A549 (cell line): ENCODE measurements around the gene PPP1R15A. TPM values are rescaled to one million over a fixed set of nuclear protein-coding genes. Genes with fewer than 3 reads are reported as not detected.
A peak's percentile ranks its signal among the peaks of the same experiment; 100 is the strongest.
"Not testable (repeated sequence)": the region's sequence is repeated elsewhere in the genome, so short reads cannot be mapped to it uniquely, and the experiment has no call there.

Experiments
- ATAC-seq, 2 experiments: fragments of 200-7000 bp in 1 of 2; fragments of >200 bp in 1 of 2; cut with Nextera tagmentation in 1 of 2; cut with Tn5 transposase in 1 of 2; 3 replicates each; pipeline versions ENCODE4 v1.8.0 to v1.9.1; 2018 to 2020; ENCODE audit warnings: mild to moderate bottlenecking in 1 of 2, moderate library complexity in 1 of 2
- CTCF ChIA-PET: fragments of 300-600 bp; sonication (Branson Sonifier 250); formaldehyde crosslinking; extraction: SDS; loops from one replicate; lab custom pipeline; 2021; ENCODE audit warnings: antibody characterized with exemption, inconsistent platforms; lab: Yijun Ruan, JAX
- POLR2A ChIA-PET: fragments of 350-600 bp; formaldehyde crosslinking; extraction: SDS; loops from one replicate; lab custom pipeline; 2021; ENCODE audit warnings: antibody characterized with exemption, inconsistent platforms; lab: Yijun Ruan, JAX
- DNase-seq, 2 experiments: peaks; one replicate each; pipeline versions ENCODE4 v3.0.0 to v3.0.0-alpha.2; 2011 to 2016; ENCODE audit warnings: low read depth in 1 of 2, low spot score in 1 of 2
- FAIRE-seq: peaks from 2 replicates; lab custom pipeline; 2011; peaks lifted over from hg19 to GRCh38; lab: Jason Lieb, UNC
- H3K27ac ChIP-seq, 2 experiments: fragments of >200 bp; sonication (Bioruptor Twin); formaldehyde crosslinking; 3 replicates each; pipeline ENCODE4 v1.5.1; 2016 to 2017
- H3K4me1 ChIP-seq: fragments of >200 bp; sonication (Bioruptor Twin); formaldehyde crosslinking; 3 replicates; pipeline ENCODE4 v1.6.1; 2016
- H3K4me2 ChIP-seq: fragments of >200 bp; sonication (Bioruptor Twin); formaldehyde crosslinking; 3 replicates; pipeline ENCODE4 v1.6.1; 2016
- H3K4me3 ChIP-seq: fragments of >200 bp; sonication (Bioruptor Twin); formaldehyde crosslinking; 3 replicates; pipeline ENCODE4 v1.5.1; 2016
- H3K9me3 ChIP-seq: fragments of >200 bp; sonication (Bioruptor Twin); formaldehyde crosslinking; 3 replicates; pipeline ENCODE4 v1.6.1; 2016
- CHD4 ChIP-seq: fragments of 200-600 bp; sonication (generic); IDR thresholded peaks from 2 replicates; pipeline ENCODE4 v1.6.1; 2016; ENCODE audit warnings: antibody characterized with exemption, mild to moderate bottlenecking, borderline replicate concordance
- EHF ChIP-seq: fragments of 250-450 bp; sonication (Bioruptor Pico); IDR thresholded peaks from 2 replicates; pipeline ENCODE4 v1.5.0; 2020; ENCODE audit warnings: mild to moderate bottlenecking
- FOXS1 ChIP-seq: fragments of 250-450 bp; sonication (Bioruptor Pico); IDR thresholded peaks from 2 replicates; pipeline ENCODE4 v1.5.0; 2020; ENCODE audit warnings: mild to moderate bottlenecking, moderate library complexity
- HDAC2 ChIP-seq: fragments of 200-600 bp; sonication (generic); IDR thresholded peaks from 2 replicates; pipeline ENCODE4 v1.6.1; 2016
- HOXB13 ChIP-seq: fragments of 250-450 bp; sonication (Bioruptor Pico); IDR thresholded peaks from 2 replicates; pipeline ENCODE4 v1.5.0; 2020; ENCODE audit warnings: low read depth, mild to moderate bottlenecking, moderate library complexity
- KDM1A ChIP-seq: fragments of 200-600 bp; sonication (generic); IDR thresholded peaks from 2 replicates; pipeline ENCODE4 v1.6.1; 2016; ENCODE audit warnings: low read depth, mild to moderate bottlenecking
- MAFK ChIP-seq: fragments of 450-650 bp; IDR thresholded peaks from 2 replicates; pipeline ENCODE4 v1.6.1; 2014; ENCODE audit not compliant: partially characterized antibody
- MAZ ChIP-seq: fragments of 150-350 bp; IDR thresholded peaks from 2 replicates; pipeline ENCODE4 v1.6.1; 2014; ENCODE audit warnings: antibody characterized with exemption, low read depth, low read length, borderline replicate concordance
- POLR2AphosphoS2 ChIP-seq: conservative IDR thresholded peaks from 2 replicates; pipeline ENCODE4 v1.6.1; 2012; ENCODE audit warnings: low read length, improper control_type of control experiment, inconsistent platforms
- RARB ChIP-seq: fragments of 250-450 bp; sonication (Bioruptor Pico); IDR thresholded peaks from 2 replicates; pipeline ENCODE4 v1.8.0; 2021; ENCODE audit warnings: mild to moderate bottlenecking, moderate library complexity
- RCOR1 ChIP-seq: fragments of 150-350 bp; IDR thresholded peaks from 2 replicates; pipeline ENCODE4 v1.6.1; 2014; ENCODE audit warnings: antibody characterized with exemption, low read length, low read depth
- SMC3 ChIP-seq: fragments of >200 bp; sonication (Bioruptor Twin); formaldehyde crosslinking; IDR thresholded peaks from 3 replicates; pipeline ENCODE4 v1.6.1; 2018; ENCODE audit warnings: inconsistent platforms
- ZNF302 ChIP-seq: fragments of 250-450 bp; sonication (Bioruptor Pico); IDR thresholded peaks from 2 replicates; pipeline ENCODE4 v1.9.0; 2021; ENCODE audit warnings: inconsistent platforms, mild to moderate bottlenecking, moderate library complexity
- ZSCAN20 ChIP-seq: fragments of 250-450 bp; sonication (Bioruptor Pico); IDR thresholded peaks from 2 replicates; pipeline ENCODE4 v1.8.0; 2022; ENCODE audit warnings: mild to moderate bottlenecking, moderate library complexity
- WGBS: methylation state at CpG from one replicate; pipeline ENCODE4 v1.1.6; 2017; ENCODE audit errors: missing lambda C conversion rate; 5-methylcytosine and 5-hydroxymethylcytosine counted together
- polyA plus RNA-seq, 4 experiments: library from polyadenylated mRNA; depleted of rRNA in 3 of 4; stranded (reverse); fragments of >200 nt; fragmentation: RNase III in 1 of 4; extraction: RNeasy Plus Mini Kit Qiagen cat#74134 plus additional on column Dnase treatment in 1 of 4; gene quantifications; 2 replicates in 3 of 4; 3 replicates in 1 of 4; pipeline ENCODE4 v1.2.3, GENCODE V29; 2011 to 2017

The PPP1R15A gene
- polyA plus RNA-seq, 2 of the 4 experiments (the other 2 are of a cell fraction), result 29.7 to 74.2 TPM

DNA sequence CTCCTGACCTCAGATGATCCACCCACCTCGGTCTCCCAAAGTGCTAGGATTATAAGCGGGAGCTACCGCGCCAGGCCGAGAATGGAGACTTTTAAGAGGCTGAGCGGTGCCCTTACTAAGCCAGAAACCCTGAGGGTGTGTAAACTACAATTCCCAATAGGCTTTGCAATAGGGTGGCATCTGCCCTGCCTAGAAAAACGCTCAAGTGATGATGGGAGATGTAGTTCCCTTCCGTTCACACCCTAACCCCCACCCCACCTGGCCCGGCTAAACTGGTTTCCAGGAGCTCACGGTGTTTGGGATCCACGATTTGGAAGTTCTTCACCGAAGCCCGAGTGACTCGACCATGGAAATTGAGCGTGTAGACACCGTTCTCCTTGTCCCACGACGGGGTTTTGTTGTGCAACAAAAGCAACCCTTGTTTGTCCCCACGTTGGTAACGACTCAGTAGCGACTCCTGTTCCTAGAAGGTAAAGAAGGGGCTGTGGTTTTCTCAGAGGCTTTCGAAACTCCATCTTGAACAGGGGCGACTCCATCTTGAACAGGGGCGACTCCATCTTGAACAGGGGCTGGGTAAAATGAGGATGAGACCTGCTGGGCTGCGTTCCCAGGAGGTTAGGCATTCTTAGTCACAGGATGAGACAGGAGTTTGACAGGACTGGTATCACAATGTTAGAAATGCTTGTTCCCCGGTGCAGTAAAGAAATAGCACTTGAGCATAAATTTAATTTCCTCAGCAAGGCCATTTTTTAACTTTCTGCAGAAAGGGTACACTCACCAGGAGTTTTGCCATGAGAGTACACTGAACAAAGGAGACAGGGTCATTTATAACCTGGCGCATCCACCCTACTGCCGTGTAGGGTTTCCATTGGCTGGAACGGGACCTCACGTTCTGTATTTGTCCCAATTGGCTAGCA is 9.8 kb downstream of the PPP1R15A start (continued):
- TF ChIP-seq ZSCAN20 (CRISPR knock-in tag) (peak; percentile 100), MAZ (no peak), RARB (CRISPR knock-in tag) (0 out of 2 replicates have a peak, but pooled peaks have one; percentile 77), SMC3 (no peak), POLR2AphosphoS2 (peak; percentile 91), EHF (CRISPR knock-in tag) (peak; percentile 97), KDM1A (no peak), RCOR1 (no peak), FOXS1 (peak; percentile 98)
- TF ChIP-seq, all 56 proteins: peak for 17

- WGBS, result 89% methylated on average over 7 of the region's 7 CpGs
- FAIRE-seq, result no peak
- TF ChIP-seq CHD4 (no peak), POLR2AphosphoS2 (0 out of 2 replicates have a peak, but pooled peaks have one; percentile 22)
- TF ChIP-seq, all 56 proteins: peak for 1
- POLR2A ChIA-PET, result interaction anchor here (0.7 kb wide), 1 partner anchor 49 kb away, joined by 3 read pairs; no protein-coding TSS in a partner anchor
- H3K4me3 ChIP-seq, result no peak overlapping the region
- H3K4me2 ChIP-seq, result no peak overlapping the region
- ATAC-seq, result peak in 1 of 2 experiments; percentile 25; a peak in 4 of 6 replicates
- H3K9me3 ChIP-seq, result no peaks in the 10 kb centered on the region
- no peaks in the 10 kb centered on the region for H3K4me1 ChIP-seq
- DNase-seq, result no peak
- no peak overlapping the region for H3K27ac ChIP-seq
- CTCF ChIA-PET, result interaction anchor here (0.7 to 4.3 kb wide), 4 partner anchors 9 to 266 kb away, joined by 4 to 25 read pairs (median 6); no protein-coding TSS in a partner anchor
Measured at GRCh38 chr19:48883726-48884125, 11.5 kb downstream of the PPP1R15A start.

DNA sequence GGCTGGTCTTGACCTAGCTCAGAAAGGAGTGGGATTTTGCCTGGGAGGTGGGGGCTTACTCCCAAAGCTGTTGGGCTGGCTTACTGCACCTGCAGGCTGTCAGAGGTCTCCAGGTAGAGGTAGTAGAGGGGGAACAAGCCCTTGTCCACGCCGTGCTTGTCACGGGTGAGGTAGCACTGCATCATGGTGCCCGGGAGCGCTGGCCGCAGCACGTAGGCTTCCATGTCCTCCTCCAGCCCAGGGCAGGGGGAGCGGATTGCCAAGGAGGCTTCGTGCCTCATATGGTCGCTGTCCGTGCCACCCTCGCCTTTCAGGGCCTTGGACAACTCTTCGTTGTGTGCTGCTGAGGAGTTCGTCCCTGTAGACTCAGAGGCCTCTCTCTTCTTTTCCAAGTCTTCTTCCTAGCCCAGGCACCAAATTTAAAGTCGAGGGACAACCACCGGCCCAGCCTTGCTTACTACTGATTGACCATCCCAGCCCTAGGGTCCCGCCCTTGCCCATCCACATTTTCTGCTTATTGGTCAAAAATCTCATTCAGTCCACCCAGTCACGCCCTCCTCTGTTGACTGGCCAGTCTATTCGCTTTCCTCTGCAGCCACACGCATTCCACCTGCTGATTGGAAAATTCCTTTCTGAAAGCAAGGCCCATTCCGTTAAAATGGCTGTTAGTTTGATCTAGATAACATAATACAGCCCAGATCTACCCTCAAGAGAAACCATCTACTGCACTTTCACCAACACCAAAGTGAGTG is 15.8 kb downstream of the PPP1R15A start:
- Histone ChIP-seq H3K27ac (no peak overlapping the region), H3K4me2 (no peak overlapping the region)
- CTCF ChIA-PET, result interaction anchor here (0.7 to 1.6 kb wide), 3 partner anchors 11 to 83 kb away, joined by 3 to 6 read pairs (median 4); no protein-coding TSS in a partner anchor
- TF ChIP-seq HDAC2, result no peak
- TF ChIP-seq MAFK, result peak; percentile 42
- TF ChIP-seq, all 56 proteins: peak for 1
- DNase-seq, result peak in 1 of 2 experiments; percentile 43
- Histone ChIP-seq H3K4me3 (no peak overlapping the region), H3K9me3 (no peaks in the 10 kb centered on the region), H3K4me1 (0 out of 3 replicates have a peak, but pooled peaks cover 4% of the 10 kb centered on the region)
- 93% methylated on average over 21 of the region's 21 CpGs for WGBS
- ATAC-seq, result peak in 1 of 2 experiments; percentile 9; a peak in 2 of 6 replicates
- POLR2A ChIA-PET, result interaction anchor here (1.9 kb wide), 1 partner anchor 12 kb away, joined by 6 read pairs; no protein-coding TSS in a partner anchor
- FAIRE-seq, result no peak

DNA sequence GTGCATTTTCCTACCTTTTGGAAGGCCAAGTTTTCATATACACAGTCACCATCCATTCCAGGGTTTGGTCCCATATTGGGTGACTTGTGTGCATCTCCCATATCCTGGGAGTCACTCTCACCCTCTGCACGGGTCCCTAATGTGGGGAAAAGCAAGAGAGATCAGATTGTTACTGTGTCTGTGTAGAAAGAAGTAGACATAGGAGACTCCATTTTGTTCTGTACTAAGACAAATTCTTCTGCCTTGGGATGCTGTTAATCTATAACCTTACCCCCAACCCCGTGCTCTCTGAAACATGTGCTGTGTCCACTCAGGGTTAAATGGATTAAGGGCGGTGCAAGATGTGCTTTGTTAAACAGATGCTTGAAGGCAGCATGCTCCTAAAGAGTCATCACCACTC is 17.3 kb downstream of the PPP1R15A start:
- TF ChIP-seq HOXB13 (CRISPR knock-in tag), result 0 out of 2 replicates have a peak, but pooled peaks have one; percentile 59
- TF ChIP-seq ZNF302 (CRISPR knock-in tag), result peak; percentile 40; the same call in 1 of the 2 replicates
- 0 out of 2 replicates have a peak, but pooled peaks have one; percentile 28 for TF ChIP-seq EHF (CRISPR knock-in tag)
- not testable (repeated sequence) for ATAC-seq, H3K4me3 ChIP-seq, H3K27ac ChIP-seq, H3K9me3 ChIP-seq, DNase-seq, FAIRE-seq, H3K4me1 ChIP-seq, H3K4me2 ChIP-seq
- ChIA-PET CTCF (interaction anchor here (0.6 to 1.6 kb wide), 2 partner anchors 33 to 81 kb away, joined by 3 to 6 read pairs; no protein-coding TSS in a partner anchor), POLR2A (interaction anchor here (1.0 kb wide), 1 partner anchor 9 kb away, joined by 3 read pairs; no protein-coding TSS in a partner anchor)
- WGBS, result 25% methylated on average over 3 of the region's 3 CpGs
